ENCODE measurements around the gene RBMXL3. TPM values are rescaled to one million over a fixed set of nuclear protein-coding genes. Genes with fewer than 3 reads are reported as not detected.

The RBMXL3 gene
- total RNA-seq, 1 experiment from 2014 or later: not detected

- H2AK5ac ChIP-seq (ENCODE audit: insufficient read length, low read length): no peak overlapping the region
- H3K4me3 Mint-ChIP-seq: no peak overlapping the region
- WGBS (ENCODE audit: extremely low coverage, insufficient read length, low lambda C conversion rate): no CpG with 5 or more reads among the region's 4 CpGs
- DNase-seq: no peak
- H3K4me1 ChIP-seq (ENCODE audit: insufficient read depth, low read length): peaks cover 2% of the 10 kb centered on the region; the same call in 1 of the 2 replicates
- H3K79me1 ChIP-seq (ENCODE audit: insufficient read depth, low read depth, low read length, poor library complexity, severe bottlenecking): no peaks in the 10 kb centered on the region
- no peak overlapping the region for H3K27ac ChIP-seq (ENCODE audit: insufficient read length, low read depth, low read length)
- H3K4me1 Mint-ChIP-seq: peaks cover 44 to 62% of the 10 kb centered on the region in 2 experiments
- no peak overlapping the region for H3K4ac ChIP-seq (ENCODE audit: low read depth, low read length)
- no peak overlapping the region for H3K9ac ChIP-seq (ENCODE audit: extremely low read depth, insufficient read length, low read length)
- H2AFZ ChIP-seq (ENCODE audit: low read length): no peak overlapping the region
- no peak overlapping the region for H3K18ac ChIP-seq (ENCODE audit: insufficient read length, low read depth, low read length)
- H2BK12ac ChIP-seq (ENCODE audit: insufficient read length, low read depth, low read length): no peak overlapping the region
- H3K23ac ChIP-seq (ENCODE audit: insufficient read length, low read depth, low read length): no peak overlapping the region
- no peaks in the 10 kb centered on the region for H3K36me3 Mint-ChIP-seq (ENCODE audit: insufficient read depth in 1 of 3, low read depth in 3 of 3)
- peaks cover 5% of the 10 kb centered on the region for H3K23me2 ChIP-seq (ENCODE audit: insufficient read length, low read depth, low read length, poor library complexity, severe bottlenecking)
- H3K27me3 Mint-ChIP-seq (ENCODE audit: low read depth): peaks cover 13% of the 10 kb centered on the region
- no peak overlapping the region for H2BK5ac ChIP-seq (ENCODE audit: insufficient read length, low read length)
- no peak overlapping the region for H3K4me2 ChIP-seq (ENCODE audit: insufficient read depth, insufficient read length, low read length)
- no peak for TF ChIP-seq CTCF (conservative IDR thresholded peaks at IDR 0.05)
- no peaks in the 10 kb centered on the region for H3K9me3 Mint-ChIP-seq
- H2BK15ac ChIP-seq (ENCODE audit: low read depth, low read length): no peak overlapping the region
- H3K14ac ChIP-seq (ENCODE audit: insufficient read depth, low read length): no peak overlapping the region
- H3K9me3 ChIP-seq (ENCODE audit: control insufficient read depth, low read depth, low read length): no peaks in the 10 kb centered on the region
- no peak overlapping the region for H3T11ph ChIP-seq (ENCODE audit: low read length)
- H3K79me2 ChIP-seq (ENCODE audit: insufficient read depth, low read length): no peaks in the 10 kb centered on the region
- H4K20me1 ChIP-seq (ENCODE audit: control insufficient read depth, insufficient read depth, insufficient read length): no peaks in the 10 kb centered on the region
- H4K91ac ChIP-seq (ENCODE audit: insufficient read length, low read depth, low read length): no peak overlapping the region
- H3K56ac ChIP-seq (ENCODE audit: insufficient read length, low read depth, low read length): no peak overlapping the region
- no peak overlapping the region for H2BK20ac ChIP-seq (ENCODE audit: low read depth, low read length, poor library complexity, severe bottlenecking)
- H4K5ac ChIP-seq (ENCODE audit: insufficient read length, low read depth, low read length): no peak overlapping the region
- H2BK120ac ChIP-seq (ENCODE audit: low read depth, low read length, poor library complexity, severe bottlenecking): no peak overlapping the region
- no peaks in the 10 kb centered on the region; the same call in 1 of the 2 replicates for H3K27me3 ChIP-seq (ENCODE audit: insufficient read depth, low read length)
- H3K27ac Mint-ChIP-seq: no peak overlapping the region
- no peak overlapping the region for H4K8ac ChIP-seq (replicated peaks; ENCODE audit: insufficient read length, low read depth, low read length)
These were observed 40.3 kb downstream of the RBMXL3 start for GRCh38 chrX:115229337-115230003.
